Camera-type eye (tissue), 1 donor: ENCODE results near the gene MINAR1. TPM values are rescaled to one million over a fixed set of nuclear protein-coding genes. Genes with fewer than 3 reads are reported as not detected.

ENCODE experiments used
- total RNA-seq: library from RNA; depleted of rRNA; stranded (reverse); fragments of >200 nt; gene quantifications from one replicate; pipeline ENCODE4 v1.2.3, GENCODE V29; 2014

The MINAR1 gene, protein sequence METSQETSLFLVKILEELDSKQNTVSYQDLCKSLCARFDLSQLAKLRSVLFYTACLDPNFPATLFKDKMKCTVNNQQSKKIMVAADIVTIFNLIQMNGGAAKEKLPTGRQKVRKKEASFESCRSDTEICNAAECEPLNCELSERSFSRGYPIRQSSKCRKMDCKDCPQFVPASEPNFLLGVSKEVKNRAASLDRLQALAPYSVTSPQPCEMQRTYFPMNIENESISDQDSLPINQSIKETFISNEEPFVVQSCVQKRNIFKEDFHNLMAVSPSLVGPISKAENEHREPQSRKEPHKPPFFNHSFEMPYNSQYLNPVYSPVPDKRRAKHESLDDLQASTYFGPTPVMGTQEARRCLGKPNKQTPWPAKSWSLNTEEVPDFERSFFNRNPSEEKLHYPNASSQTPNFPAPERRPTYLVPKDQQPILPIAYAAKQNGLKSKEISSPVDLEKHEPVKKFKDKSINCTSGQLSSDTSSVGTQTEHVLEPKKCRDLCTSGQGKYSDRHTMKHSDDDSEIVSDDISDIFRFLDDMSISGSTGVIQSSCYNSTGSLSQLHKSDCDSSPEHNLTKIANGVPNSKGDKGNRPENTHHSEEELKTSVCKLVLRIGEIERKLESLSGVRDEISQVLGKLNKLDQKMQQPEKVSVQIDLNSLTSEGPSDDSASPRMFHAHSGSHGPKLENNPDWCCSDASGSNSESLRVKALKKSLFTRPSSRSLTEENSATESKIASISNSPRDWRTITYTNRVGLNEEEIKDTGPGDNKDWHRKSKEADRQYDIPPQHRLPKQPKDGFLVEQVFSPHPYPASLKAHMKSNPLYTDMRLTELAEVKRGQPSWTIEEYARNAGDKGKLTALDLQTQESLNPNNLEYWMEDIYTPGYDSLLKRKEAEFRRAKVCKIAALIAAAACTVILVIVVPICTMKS
- total RNA-seq: 20.5 TPM

DNA sequence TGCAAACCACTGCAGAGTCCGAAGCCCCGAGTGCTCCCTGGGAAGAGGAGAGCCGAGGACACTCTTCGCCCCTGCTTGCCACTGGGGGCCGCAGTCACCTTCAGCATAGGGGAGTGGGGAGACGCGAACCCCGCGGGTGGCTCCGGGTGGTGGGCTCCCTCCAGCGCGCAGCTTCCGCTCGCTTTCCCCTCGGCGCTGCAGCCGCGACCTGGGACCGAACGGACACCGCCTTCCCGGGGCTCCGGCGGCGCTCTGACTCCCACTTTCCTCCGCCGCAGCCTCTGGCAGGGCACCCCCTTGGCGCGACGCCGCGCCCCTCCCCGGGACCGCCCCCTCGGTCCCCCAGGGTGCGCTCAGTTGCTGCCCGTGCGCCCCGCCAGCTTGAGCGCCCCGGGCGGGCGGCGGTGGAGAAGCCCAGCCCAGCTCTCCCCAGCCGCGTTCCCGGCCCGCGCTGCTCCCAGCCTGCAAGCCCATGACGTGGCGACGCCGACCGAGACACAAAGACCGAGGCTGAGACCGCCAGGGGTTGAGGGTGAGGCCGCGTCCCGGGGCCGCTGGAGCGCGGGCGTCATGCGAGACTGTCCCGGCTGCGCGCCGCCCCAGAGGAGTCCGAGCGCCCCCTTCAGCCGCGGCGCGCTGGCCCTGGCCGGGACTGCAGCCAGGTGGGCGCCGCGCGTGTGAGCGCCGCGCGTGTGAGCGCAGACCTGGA lies at the start of gene MINAR1:
MINAR1 (plus strand) TSS at position 701 of the 709 bp plus-strand sequence. CDS start 23,812 bp downstream, outside the sequence.

Other genes starting within 250 kb of the MINAR1 start
- gene ANKRD34C, start 149.6 kb upstream of the MINAR1 start, total RNA-seq: 0.22 TPM
- gene TMED3, start 121.2 kb upstream of the MINAR1 start, total RNA-seq: 50.5 TPM